Measurements from ENCODE around the gene DIDO1.

Gene DIDO1

DNA sequence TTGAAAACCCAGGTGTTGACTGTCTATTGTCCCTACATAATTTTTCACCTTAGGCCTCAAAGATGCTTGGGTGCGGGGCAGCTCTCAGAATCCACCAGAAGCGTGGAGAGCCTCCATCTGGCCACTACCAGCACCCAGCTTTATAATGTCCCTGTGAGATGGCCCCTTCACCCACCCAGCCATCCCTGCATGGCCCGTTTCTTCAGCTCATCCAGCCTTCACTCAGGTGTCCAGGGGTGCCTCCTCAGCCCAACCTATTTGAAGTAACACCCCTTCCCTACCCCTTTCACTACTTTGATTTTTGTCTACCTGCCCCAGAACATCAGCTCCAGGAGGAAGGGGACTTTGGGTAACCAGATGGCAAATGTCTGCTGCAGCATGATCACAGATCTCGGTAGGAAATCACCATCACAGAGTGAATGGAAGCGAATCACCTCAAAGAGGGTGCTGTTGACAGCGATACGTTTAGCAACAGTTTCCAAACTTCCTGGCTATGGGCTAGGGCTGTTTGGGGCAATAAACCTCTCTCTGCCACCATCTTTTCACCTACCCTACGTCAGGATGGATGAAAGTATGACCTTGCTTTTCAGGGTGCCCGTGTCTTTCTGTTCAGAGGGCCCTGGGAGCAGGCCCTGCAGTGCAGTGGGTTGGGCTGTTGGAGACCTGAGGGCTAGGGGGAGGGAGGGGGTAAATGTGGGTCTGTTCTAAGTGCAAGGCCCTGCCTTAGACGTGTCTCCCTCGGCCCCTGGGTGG, 25.0 kb upstream of the DIDO1 start:
- DNase-seq (ENCODE audit: low read depth, low spot score): no peak

DNA sequence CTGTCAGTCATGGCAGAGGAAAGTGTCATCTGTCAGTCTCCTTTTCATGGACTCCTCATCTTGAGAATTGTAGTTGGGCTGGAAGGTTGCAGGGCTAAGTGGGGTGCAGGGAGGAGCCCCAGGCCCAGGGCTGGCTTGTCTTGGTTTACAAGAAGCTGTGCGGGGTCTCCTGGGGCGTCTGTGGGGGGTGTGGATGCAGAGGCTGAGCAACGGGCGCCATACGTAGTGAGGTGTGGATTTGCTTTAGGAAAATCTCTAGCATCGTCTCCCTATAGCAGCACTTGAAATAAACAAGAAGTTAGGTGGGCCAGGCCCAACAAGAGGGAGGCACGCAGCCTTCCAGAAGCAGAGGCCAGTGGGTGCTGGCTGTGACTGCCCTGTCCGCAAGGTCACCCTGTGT, 24.4 kb upstream of the DIDO1 start:
- no peak for DNase-seq (ENCODE audit: low read depth, low spot score)

DNA sequence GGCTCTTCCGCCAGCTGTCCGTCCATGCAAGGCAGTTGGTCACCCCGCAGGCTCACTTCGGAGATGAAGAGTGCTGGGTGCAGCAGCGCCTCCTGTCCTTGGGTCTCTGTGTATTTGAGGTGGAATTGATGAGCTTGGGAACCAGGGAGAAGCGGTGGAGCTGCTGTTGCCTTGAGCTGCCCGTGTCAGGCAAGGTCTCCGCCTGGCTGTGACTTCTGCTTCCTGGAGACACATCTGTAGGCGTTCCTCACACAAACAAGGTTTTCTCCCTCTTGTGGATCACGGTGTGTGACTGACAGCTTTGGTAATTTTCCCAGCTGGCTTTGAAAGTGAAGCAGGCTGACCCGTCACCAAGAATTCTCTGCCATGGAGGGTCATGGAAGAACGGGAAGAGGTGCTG, 23.7 kb upstream of the DIDO1 start:
- no peak for DNase-seq (ENCODE audit: low read depth, low spot score)

DNA sequence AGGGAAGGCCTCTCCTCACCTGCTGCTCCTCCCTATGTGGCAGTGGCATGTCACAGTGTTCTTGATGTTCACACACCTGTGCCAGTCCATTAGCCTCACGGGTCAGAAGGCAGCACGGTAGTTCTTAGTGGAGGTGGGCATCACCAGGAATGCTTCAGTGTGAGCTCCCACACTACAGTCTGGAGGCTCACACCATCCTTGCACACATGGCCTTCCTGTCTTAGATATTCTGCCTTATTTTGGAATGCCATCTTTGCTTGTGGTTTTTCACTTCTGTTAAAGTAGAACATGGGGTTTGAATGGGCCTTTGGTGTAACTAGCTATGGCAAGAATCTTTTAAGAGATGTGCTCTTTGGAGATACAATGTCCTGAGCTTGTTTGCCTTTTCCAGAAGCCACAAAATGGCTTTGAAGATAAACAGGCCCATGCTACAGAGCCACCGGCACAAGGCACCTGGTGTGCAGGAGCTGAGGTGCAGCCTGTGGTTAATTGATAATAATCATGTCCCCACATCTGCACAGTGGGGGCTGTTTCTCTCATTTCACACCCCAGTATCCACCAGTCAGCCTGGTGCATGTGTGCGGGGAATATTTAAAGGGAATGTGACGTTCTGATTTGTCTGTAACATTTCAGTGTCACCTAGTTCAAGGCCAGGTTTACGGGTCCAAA, 23.0 kb upstream of the DIDO1 start:
- no peak for DNase-seq (ENCODE audit: low read depth, low spot score)

DNA sequence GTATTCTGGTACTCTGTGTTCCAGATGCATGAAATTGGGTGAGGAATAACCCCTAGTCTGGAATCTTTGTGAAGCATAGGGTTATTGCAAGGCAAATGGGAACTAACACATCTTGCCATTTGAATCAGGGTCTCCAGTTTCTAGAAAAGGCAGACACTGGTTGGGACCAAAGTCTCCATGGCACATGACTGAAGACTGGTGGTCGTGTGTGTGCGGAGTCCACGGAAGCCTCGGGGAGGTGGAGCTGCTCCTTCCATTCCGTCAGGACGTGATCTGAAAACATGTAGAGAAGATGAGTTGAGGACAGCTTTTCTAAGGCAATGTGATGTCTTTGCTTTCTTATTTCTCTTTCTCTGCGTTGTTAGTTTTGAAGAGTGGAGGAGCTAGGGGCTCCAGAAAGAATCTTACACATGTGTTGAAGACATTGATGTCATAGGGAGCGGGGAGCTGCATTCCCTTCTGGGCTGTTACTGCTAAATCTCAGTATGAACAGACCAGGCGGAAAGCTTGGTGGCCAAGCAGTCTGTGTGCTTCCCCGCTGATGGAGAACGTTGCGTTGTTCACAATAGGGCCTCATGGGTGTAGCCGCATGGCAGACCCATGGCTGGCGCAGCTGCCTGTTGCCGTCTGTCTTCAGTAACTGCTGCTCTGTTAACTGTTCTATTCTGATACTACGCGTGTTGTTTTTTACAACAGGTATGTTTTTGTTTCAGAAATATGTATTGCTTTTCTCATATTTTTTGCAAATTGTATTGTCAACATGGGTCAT, 21.4 kb upstream of the DIDO1 start:
- DNase-seq (ENCODE audit: low read depth, low spot score): no peak

DNA sequence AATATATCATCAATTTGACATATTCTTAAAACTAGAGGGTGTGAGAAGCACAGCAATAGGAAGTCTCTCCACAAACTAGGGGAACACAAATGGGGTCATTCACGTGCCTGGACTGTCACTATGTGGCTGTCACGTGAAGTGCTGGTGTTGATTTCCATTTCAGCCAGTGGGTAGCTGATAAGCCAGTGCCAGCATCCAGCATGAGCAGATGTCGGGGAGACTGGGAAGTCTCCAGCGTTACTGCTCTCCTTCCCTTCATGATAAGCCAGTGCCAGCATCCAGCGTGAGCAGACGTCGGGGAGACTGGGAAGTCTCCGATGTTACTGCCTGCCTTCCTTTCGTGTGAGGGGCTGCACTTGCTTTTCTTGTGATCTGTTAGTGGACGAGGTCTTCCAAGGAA, 20.6 kb upstream of the DIDO1 start:
- DNase-seq (ENCODE audit: low read depth, low spot score): no peak

DNA sequence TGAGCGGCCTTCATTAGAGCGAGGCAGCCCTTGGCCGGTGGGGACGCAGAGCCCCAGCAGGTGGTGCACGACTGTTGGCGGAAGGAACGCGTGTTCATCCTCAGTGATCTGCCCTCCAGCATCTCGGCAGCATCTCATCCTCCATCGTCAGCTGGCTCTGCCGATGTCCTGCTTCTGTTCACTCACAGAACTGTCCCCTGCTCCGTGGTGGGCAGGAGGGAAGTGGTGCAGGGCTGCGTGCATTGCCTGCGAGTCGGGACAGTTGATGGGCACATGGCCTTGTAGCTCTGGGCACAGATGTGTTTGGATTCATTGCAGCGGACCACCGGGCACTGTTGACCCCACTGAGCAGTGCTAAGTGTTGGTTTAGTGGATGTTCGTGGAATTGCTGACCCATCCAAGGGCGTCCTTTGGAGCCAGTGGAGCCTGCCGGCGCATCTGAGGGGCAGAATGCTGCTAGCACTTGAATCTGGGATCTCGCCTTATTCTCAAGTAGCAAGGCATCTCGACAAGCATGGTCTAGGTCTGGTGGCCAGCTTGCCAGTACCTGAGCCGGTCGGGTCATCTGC, 19.6 kb upstream of the DIDO1 start:
- DNase-seq (ENCODE audit: low read depth, low spot score): no peak

DNA sequence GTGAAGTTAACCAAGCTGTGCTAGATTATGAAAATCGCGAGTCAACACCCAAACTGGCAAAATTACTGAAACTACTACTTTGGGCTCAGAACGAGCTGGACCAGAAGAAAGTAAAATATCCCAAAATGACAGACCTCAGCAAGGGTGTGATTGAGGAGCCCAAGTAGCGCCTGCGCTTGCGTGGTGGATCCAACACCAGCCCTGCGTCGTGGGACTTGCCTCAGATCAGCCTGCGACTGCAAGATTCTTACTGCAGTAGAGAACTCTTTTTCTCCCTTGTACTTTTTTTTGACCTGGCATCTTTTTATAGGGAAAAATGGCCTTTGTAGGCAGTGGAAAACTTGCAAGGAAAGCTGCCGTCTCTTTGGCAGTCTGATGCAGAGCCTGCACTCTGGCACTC, 18.4 kb upstream of the DIDO1 start:
- DNase-seq (ENCODE audit: low read depth, low spot score): no peak

DNA sequence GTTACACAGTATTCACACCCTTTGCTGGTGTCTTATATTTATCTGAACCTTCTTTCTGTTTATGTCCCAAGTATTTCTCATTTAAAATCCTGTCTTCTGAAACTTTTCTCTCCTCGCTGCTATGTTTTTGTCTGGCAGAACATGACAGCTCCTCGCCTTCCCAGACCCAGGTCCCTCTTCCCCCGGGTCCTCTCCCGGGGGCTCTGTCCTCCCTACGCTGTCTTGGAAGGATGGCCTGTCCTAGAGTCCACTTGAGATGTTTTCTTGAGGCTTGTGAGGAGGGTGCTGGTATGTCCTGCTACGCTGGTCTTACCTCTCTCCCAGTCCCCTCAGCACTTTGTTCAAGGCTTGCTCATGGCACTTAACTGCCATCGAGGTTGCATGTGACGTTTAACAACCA, 17.9 kb upstream of the DIDO1 start:
- DNase-seq (ENCODE audit: low read depth, low spot score): no peak

DNA sequence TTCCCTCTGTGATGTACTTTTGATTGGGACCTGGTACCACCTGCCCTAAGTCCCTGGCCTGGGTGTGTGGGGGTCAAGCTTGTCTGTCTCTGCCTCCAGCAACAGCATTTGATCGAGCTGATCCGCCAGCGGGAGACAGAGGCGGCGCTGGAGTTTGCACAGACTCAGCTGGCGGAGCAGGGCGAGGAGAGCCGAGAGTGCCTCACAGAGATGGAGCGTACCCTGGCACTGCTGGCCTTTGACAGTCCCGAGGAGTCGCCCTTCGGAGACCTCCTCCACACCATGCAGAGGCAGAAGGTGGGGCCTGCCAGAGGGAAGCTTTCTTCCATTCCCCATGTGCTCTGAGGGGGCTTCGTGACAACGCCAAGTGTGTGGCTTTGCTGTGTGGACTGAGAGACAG, 17.1 kb upstream of the DIDO1 start:
- DNase-seq (ENCODE audit: low read depth, low spot score): no peak

DNA sequence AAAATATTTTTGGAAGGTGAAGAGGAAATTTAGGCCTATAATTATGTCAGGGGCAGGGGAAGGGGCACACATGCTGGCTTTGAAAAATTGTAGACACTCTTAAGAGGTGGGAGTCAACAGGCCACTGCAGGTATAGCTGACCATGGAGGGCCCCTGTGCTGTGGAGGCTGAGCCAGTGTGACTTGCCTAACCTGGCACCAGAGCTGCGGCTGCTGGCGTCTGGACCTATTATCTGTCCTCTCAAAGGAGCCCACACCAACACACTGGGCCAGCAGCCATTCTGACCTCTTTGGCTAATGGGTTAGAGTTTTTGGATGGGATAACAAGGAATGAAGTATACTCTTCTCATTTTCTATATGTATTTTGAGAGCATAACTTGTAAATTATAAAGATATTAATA, 16.2 kb upstream of the DIDO1 start:
- no peak for DNase-seq (ENCODE audit: low read depth, low spot score)

DNA sequence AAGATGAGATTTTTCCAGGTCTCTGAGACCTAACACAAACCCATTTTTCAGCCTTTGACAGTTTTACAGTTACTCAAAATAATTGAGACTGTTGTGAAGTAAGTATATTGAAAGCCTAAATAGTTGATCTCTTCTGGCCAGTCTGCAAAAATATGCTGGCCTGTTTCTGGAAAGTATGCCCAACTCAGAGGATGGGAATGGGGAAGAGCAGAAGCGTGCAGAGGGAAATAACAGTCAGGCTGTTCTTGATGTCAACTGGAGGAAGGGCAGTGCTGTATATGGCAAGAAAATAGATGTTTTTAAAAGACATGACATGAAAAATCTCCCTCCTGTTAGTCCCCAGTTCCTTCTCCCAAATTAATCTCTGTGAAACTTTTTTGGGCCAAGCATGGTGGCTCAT, 15.5 kb upstream of the DIDO1 start:
- no peak for DNase-seq (ENCODE audit: low read depth, low spot score)

DNA sequence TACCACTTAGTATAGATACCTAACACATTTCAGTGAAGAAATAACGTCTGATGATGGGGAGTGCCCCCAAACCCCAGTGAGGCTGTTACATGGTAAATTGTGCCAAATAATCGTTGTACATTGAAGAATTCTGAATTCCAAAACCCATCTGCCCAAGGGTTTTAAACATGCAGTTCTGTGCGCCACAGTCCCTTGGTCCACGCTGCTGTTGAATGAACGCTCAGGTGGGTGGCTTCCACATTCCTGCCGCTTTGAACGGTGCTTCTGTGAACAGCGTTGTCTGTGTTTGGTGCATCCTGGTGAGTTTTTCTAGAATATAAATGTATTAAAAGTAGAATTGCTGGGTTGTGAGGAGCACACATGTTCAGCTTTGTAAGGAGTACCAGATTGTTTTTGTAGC, 14.6 kb upstream of the DIDO1 start:
- no peak for DNase-seq (ENCODE audit: low read depth, low spot score)

DNA sequence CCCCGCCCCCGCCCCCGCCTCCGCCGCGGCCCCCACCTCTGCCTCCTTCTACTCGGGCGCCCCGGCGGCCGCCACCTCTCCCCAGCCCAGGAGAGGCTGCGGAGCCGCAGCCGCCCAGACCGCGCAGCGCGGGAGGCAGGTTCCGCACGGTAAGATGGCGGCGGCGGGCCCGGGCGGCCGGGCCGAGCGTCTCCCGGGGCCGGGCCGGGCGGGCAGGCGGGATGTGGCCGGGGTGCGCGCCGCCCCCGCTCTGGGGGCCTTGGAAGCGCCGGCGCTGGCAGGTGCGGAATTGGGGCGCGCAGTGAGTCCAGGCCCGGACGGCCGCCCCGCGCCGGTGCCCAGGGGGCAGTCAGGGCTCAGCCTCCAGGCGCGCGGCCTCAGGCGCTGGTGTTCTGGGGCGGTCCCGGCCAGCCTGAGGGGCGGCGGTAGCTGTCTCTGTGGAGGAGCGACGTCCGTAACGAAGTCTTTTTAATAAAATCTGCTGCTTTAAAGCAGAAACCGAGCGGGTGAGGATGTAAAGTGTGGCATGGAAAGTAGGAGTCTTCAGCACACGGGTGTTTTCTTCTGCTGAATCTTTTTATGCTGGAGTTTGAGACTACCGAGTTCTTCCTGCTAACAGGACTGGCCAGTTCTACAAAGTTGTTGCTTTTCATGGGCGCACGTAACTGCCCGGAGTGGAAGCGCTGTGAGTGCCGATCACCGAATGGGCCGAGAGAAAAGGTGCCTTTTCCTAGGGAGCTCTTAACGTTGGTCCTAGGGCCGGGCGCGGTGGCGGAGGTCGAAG, 12.0 kb upstream of the DIDO1 start, which contains the start of gene GID8:
Gene GID8 (plus strand): TSS at position 43 of the 784 bp plus-strand sequence. CDS start 3,356 bp downstream, outside the sequence.
- DNase-seq (ENCODE audit: low read depth, low spot score): peak; percentile 76

DNA sequence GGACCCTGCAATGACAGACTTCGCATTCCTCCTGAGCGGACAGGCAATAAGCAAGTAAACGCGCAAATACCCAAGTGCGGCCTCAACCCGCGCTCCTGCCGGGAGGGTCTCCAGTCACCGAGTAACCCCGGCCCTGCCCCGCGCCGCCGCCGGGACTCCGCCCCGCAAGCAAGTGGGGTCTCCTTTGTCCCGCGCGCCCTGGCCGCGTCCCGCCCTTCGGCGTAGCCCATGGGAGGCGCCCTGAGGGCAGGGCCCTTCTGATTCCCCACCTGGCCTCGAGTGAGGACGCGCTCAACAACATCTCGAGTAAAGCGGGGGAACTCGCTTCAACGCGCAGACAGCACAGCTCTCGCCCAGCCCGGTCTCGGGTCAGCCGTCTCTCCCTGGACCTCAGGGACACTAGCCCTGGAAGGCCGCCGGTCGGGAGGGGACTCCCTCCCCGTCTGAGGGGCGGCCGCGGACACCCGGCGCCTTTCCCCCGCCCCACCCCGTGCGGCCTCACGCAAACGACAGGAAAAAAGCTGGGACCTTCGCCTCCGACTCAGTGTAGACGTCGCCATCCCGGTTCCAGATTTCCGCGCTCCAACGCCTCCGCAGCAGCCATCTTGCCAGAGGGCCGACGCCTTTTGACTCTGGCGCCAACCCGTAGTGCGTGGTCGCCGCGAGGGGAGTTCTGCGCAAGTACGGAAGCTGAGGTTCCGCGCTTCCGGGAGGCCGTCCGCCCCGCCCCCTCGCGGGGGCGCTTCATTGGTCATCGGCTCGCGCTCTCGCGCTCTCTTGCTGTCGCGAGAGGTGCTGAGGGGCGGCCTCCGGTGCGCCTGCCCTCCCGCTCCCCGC, 11.2 kb upstream of the DIDO1 start:
- peak; percentile 99 for DNase-seq (ENCODE audit: low read depth, low spot score)

DNA sequence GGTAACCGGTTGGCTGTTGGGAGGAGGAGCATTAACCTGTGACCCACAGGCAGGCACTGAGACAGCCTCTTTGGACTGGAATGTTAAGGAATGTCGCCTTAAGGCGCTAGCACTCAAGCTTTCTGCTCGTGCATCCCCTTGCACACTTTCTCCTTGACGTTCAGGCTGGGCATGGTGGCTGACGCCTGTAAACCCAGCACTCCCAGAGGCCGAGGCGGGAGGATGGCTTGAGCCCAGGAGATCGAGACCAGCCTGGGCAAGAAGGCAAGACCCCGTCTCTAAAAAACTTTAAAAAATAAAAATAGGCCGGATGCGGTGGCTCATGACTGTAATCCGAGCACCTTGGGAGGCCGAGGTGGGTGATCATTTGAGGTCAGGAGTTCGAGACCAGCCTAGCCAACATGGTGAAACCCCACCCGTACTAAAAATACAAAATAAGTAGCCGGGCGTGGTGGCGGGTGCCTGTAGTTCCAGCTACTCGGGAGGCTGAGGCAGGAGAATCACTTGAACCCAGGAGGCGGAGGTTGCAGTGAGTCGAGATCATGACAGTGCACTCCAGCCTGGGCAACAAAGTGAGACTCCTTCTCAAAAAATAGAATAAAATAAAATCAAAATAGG, 9.8 kb upstream of the DIDO1 start:
- DNase-seq (ENCODE audit: low read depth, low spot score): no peak

DNA sequence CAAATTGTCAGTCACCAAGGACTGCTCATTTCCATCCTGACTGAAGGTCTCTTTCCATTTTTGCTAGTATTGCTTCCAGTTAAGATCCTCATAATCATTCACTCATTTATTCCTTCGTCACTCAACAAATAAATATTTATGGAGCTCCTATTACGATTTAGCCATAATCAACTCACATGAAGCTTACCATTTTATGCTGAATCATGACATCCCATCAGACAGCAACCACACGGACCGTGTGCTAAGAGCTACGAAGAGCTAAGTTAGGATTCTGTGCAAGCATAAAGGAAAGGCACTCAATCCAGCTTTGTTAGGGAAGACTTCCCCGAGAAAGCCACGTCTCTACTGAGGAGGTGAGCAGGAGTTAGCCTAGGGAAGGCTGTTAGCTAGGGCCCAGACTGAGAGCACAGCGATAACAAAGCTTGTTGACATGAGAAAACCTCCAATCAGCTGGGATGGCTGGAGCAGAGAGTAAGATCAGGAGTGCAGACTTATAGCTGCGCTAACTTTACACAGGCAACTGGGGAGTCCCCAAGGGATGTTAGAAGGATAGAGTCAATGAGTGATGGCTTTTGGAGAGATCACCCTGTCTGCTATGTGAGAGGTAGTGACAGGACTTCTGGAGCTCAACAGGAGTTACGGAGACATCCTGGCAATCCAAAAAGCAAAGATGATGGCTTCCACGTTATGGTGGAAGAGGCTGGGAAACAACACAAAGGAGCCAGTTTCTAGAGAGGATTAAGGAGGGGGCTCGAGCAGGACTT, 9.1 kb upstream of the DIDO1 start:
- DNase-seq (ENCODE audit: low read depth, low spot score): no peak

DNA sequence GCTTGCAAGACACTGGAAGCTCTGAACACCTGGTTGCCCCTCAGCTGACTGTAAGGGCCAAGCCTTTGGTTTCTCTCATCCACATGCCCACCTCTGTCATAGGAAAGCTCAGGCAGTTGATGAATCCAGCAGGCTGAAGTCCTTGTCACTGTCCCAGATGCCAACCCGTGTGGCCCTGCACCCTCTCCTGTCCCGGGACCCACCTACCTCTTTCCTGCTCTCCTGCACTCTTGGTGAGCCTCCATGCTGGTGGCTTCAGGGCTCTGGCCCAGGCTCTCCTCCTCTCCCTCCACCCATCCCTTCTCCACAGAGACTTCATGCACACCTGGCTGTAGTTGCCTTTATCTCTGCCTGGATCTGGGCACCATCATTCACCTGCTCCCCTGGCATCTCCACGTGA, 7.7 kb upstream of the DIDO1 start:
- DNase-seq (ENCODE audit: low read depth, low spot score): no peak

DNA sequence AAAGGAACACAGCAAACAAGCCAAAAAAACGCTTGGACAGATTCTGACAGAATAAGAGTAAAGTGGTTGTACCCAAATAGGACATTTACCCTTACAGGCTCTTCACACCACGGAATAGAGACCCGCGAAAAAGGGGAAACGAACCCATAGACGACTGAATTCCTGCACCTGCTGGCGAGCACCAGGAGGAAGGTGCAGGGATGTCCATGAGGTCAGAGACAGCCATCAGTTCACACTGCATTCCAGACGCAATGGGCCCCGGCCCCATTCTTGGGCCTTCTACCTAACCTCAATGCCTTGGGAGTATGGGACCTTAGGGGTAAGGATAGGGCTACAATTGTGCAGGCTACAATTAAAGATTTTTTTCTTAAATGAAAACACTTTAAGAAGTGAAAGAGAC, 5.2 kb upstream of the DIDO1 start:
- DNase-seq (ENCODE audit: low read depth, low spot score): no peak

Data from astrocyte of the hippocampus (primary cell).